Amygdala (tissue), 56 donors: ENCODE data around the gene SNRPA.
"Not testable (repeated sequence)": the region's sequence is repeated elsewhere in the genome, so short reads cannot be mapped to it uniquely, and the experiment has no call there.

Source experiments
- DNase-seq, 56 donors: peaks; one replicate each; lab custom pipeline; 2025; lab: John Stamatoyannopoulos, UW

SNRPA gene

GRCh38 chr19:40809358-40810086 is 58.5 kb downstream of the SNRPA start:
- DNase-seq: no peak

GRCh38 chr19:40810160-40810559 is 59.2 kb downstream of the SNRPA start:
- DNase-seq: no peak

- DNase-seq: peak in 50 of 56 donors; percentile 33 to 85 (median 68)
These were observed 59.8 kb downstream of the SNRPA start for GRCh38 chr19:40810649-40811408.

GRCh38 chr19:40811478-40812341 is 60.7 kb downstream of the SNRPA start:
- peak in 6 of 56 donors; percentile 21 to 35 (median 30) for DNase-seq

- not testable (repeated sequence) for DNase-seq
These were observed 61.6 kb downstream of the SNRPA start for GRCh38 chr19:40812571-40812970.

- DNase-seq: peak in 1 of 56 donors; percentile 34
These were observed 62.2 kb downstream of the SNRPA start for GRCh38 chr19:40813182-40813581.
